NCI-H2196 (cell line): Measurements from ENCODE around the gene DDX4.

Source experiments
- DNase-seq: peaks from one replicate; lab custom pipeline; 2025; ENCODE audit not compliant: unreplicated experiment; lab: John Stamatoyannopoulos, UW

The DDX4 gene

DNA sequence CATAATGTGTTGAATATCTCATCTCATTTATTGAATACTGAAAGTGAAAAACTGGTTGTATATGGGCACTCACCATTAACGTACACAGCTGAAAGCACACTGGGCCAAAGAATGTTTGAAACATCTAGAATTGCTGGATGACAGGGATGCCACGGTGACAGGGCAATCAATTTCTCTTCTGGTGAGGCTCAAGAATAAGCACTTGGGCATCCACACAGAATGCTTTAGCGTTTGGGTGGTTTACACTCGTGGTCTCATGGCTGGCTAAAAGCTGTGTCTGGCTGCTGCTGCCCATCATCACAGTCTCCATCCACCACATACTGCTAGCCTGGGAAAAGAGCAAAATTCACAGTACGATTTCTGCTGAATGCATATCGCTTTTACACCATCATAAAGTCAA, 82.6 kb downstream of the DDX4 start:
- no peak for DNase-seq

DNA sequence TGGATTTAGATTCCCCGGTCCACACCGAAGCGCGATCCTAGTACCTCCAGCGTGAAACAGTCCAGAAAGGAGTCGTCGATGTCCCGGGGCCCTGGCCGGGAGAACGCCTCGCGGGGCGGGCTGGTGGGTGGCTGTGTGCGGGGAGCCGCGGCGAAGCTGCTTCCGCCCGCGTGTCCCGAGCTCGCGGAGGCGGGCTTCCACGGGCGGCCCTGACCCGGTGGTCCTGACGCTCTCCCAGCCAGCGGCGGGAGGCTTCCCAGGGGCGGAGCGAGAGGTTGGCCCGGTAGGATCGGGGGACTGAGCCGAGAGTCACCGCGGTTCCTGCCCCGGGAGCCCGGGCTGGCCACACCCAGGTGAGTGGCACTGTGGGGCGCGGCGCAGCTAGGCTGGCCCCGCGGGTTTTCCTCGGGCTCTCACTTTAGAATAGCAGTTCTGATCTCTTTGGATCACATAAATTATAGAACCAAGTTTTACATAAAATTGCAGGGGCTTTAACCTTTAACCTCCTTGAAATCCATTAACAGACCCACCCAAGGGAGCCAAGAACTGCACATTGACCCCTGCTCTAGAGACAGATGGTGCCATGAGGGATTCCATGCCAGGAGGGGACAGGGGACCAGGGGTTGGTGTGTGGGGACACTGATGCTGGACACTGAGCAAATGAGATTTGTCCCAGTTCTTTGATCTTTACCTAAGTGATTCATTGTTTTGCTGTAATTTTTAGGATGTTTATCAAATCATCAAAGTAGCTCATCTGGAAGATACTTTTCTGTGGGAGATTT, 84.1 kb downstream of the DDX4 start:
- no peak for DNase-seq

GRCh38 chr5:55823151-55823796, 85.4 kb downstream of the DDX4 start:
- no peak for DNase-seq

DNA sequence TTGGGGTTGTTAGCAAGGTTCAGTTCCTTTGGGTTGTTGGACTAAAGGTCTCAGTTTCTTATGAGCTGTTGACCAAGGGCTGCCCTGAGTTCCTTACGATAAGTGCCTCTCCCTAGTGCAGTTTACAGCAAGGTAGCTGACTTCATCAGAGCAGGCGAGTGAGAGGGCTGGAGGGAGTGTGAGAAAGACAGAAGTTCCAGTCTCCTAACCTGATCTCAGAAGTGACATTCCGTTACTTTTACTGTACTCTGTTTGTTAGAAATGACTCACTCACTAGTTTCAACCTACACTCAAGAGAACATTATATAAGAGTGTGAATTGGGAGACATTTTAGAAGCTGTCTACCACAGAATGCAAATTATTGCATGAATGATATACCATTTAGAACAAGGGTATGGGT, 92.1 kb downstream of the DDX4 start:
- DNase-seq: no peak

DNA sequence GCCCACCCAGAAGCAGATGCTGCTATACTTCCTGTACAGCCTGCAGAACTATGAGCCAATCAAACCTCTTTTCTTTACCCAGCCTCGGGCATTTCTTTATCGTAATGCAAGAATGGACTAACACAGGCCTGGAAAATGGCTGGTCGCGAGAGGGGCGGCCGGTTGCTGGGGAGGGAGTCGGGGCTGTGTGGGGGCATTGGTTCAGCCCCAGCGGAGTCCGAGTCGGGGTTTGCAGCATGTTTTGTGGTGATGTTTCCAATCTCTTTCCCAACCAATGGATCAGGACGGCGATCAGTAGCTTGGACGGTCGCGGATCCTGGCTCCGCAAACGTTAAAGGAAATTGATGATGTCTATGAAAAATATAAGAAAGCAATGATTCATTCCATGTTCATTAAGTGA, 94.6 kb downstream of the DDX4 start:
- DNase-seq: no peak

DNA sequence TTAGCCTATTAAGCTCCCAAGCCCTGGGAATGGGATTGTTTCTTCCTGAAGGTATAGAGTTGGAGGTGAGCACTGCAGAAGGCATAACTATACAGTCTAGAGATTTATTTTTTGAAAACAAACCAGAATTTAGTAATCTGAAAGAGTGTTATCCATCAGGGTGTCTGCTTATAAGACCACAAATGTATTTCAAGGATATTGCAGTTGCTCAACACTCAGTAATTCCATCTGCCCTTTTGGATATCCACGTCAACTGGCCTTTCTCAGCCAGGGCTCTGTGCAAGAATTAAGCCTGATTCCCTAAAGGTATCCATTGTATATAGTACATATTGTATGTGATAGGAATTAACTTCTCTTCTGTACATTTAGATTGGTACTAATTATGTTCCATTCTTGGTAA, 98.3 kb downstream of the DDX4 start:
- DNase-seq: no peak

GRCh38 chr5:55841976-55842375, 104.1 kb downstream of the DDX4 start:
- no peak for DNase-seq

DNA sequence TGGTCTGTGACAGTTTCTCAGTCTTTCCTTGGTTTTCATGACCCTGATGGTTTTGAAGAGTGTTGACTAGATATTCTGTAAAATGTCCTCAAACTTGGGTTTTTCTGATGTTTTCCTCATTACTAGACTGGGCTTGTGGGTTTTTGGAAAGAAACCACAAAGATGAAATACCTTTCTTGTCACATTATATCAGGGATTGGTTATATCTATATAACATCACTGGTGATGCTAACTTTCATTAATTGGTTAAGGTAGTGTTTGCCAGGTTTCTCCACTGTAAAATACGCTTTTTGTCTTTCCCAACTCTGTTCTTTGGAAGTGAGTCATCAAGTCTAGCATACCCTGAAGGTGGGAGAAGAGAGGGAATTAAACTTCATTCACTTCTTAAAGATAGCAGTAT, 110.0 kb downstream of the DDX4 start:
- no peak for DNase-seq

DNA sequence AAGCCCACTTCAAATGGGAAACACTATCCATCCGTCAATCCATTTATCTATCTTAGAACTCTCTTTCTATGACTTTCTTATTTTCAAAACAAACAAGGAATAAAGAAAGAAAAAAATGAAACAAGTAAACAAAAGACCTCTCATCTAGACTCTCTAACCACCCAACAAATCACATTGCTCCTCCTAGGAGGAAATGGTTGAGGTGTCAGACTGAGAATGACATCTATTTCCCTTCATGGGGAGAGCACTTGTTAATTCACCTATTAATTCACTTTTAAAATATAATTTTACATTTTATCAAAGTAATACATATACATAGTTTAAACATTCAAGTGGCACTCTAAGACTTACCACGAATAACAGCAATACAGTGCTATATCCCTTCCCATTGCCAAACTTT, 110.9 kb downstream of the DDX4 start:
- DNase-seq: no peak

DNA sequence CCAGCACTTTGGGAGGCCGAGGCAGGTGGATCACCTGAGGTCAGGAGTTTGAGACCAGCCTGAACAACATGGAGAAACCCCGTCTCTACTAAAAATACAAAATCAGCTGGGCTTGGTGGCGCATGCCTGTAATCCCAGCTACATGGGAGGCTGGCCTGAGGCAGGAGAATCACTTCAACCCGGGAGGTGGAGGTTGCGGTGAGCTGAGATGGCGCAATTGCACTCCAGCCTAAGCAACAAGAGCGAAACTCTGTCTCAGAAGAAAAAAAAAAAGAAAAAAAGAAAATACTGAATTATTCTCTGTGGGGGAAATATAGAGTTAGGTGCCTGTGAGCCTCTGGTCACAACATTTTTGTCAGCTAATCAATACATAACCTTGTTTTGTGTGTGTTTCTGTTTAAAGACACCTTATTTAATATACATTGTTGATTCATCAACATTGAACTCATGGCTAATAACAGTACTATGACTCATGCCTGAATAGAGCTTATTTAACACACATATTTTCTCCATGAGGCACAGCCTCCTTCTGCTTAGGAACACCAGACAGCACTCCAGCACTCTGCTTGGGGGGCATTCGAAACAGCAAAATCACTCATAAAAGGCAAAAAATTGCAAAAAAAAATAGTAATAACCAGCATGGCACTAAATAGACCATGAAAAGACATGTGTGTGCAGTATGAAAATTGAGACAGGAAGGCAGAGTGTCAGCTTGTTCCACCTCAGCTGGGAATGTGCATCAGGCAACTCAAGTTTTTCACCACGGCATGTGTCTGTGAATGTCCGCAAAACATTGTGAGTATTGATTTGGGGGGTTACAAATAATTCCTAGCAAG, 113.2 kb downstream of the DDX4 start, which contains the start of gene IL31RA:
Gene IL31RA (plus strand): TSS at position 519 of the 836 bp plus-strand sequence. CDS start 214 bp downstream, at position 733.
- DNase-seq: no peak

DNA sequence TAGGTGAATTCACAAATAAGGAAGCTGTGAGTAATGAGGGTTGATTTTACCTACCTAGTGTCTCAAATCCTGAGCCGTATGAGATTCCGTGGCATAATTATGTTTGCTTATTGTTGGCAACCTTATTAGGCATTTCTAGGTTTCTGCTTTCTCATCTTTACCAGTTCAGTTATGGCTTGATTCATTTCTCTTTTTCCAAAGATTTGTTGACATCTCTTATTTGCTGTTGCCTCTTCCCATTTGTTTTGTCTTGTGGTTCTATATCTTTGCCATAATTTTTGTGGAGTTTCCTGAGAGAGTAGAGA, 113.8 kb downstream of the DDX4 start:
- no peak for DNase-seq

DNA sequence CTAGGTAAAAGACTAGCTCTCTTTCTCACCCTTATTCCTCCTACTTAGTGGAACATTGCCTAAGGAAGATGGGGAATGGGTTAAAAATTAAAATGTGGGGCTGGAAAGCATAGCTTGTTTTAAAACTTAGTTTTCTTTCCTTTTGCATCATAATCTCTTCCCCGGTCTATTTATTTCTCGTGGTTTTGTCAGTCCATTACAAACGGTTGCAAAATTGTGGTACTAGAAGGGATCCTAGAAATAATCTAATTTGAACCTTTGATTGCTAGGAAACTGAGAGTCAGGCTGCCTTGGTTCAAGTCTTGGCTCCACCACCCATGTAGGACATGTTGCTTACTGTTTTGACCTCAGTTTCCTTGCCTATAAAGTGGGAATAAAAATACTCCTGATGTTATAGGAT, 114.6 kb downstream of the DDX4 start:
- no peak for DNase-seq

DNA sequence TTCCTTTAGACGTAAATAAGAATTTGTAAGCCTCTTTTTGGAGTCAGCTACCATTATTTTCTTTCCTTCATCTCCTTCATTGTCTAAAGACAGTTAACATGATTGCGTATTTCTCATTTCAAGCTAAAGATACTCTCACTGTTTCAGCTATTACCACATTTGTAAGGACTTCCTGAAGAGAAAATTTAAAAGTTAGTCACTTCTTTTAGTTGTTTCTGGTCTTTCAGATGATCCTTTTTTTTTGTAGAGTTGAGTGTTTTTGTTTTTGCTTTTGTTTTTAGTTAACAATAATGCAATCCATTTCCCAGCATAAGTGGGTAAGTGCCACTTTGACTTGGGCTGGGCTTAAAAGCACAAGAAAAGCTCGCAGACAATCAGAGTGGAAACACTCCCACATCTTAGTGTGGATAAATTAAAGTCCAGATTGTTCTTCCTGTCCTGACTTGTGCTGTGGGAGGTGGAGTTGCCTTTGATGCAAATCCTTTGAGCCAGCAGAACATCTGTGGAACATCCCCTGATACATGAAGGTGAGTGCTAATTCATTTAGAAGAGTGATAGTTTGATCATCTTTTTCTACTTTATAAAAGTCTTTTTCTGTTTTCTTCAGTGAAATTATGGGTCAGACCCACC, 115.3 kb downstream of the DDX4 start:
- no peak for DNase-seq

GRCh38 chr5:55853818-55854217, 116.0 kb downstream of the DDX4 start:
- no peak for DNase-seq

- no peak for DNase-seq
These were observed 117.6 kb downstream of the DDX4 start for GRCh38 chr5:55855509-55855908.

GRCh38 chr5:55856516-55857246, 118.8 kb downstream of the DDX4 start:
- DNase-seq: no peak

DNA sequence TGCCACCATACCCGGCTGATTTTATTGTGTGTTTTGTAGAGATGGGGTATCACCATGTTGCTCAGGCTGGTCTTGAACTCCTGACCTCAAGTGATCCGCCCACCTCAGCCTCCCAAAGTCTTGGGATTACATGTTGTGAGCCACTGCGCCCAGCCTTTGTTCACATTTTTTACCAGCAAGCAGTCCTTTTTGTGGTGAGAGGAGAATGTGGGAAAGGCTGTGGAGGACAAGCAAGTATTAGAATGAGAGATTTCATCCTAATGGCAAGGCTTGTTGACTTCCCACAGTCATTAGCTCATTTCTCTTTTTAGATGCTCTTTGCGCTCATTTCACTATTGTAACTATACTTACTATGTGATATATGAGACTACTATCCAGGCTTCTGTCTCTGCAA, 119.4 kb downstream of the DDX4 start:
- no peak for DNase-seq

- DNase-seq: no peak
These were observed 120.2 kb downstream of the DDX4 start for GRCh38 chr5:55858104-55858503.

GRCh38 chr5:55860288-55860687, 122.4 kb downstream of the DDX4 start:
- DNase-seq: no peak

- DNase-seq: no peak
These were observed 122.8 kb downstream of the DDX4 start for GRCh38 chr5:55860709-55861108.
